Stimulated activated naive CD4-positive, alpha-beta T cell treated with Interleukin-2 at 50 U/mL for 16 hours (primary cell): ENCODE data around the gene RFX2.
"Not testable (repeated sequence)": the region's sequence is repeated elsewhere in the genome, so short reads cannot be mapped to it uniquely, and the experiment has no call there.

ENCODE experiments used
- DNase-seq: peaks from one replicate; lab custom pipeline; 2025; lab: John Stamatoyannopoulos, UW

Gene RFX2

DNA sequence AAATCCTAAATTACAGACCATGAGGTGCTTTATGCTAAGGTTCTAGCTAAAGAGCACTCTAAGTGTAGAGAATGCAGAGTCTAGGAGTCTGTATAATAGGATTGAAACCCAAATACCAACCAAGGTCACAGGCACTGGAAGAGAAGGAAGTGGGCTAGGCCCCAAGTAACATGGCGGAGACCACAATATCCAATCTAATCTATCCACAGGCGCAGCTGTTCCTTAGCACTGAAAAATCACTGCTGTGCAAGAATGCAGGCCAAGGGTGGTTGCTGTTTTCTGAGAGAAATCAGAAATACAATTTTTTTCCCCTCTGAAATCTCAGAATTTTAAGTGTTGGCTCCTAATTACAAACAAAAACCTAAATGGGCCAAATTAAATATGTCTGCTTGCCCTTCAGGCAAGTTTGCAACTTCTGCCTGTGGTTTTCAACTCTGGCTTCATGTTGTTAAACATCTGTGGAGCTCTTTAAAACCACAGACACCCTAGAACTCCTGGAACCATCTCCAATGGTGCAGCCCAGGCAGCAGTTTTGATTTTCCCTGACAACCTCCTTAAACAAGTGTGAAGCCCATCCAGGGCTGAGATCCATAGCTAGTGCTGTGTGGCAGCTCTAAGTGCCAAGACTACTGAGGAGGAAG, 138.5 kb downstream of the RFX2 start:
- no peak for DNase-seq

GRCh38 chr19:5969476-5969875, 140.8 kb downstream of the RFX2 start:
- DNase-seq, result no peak

DNA sequence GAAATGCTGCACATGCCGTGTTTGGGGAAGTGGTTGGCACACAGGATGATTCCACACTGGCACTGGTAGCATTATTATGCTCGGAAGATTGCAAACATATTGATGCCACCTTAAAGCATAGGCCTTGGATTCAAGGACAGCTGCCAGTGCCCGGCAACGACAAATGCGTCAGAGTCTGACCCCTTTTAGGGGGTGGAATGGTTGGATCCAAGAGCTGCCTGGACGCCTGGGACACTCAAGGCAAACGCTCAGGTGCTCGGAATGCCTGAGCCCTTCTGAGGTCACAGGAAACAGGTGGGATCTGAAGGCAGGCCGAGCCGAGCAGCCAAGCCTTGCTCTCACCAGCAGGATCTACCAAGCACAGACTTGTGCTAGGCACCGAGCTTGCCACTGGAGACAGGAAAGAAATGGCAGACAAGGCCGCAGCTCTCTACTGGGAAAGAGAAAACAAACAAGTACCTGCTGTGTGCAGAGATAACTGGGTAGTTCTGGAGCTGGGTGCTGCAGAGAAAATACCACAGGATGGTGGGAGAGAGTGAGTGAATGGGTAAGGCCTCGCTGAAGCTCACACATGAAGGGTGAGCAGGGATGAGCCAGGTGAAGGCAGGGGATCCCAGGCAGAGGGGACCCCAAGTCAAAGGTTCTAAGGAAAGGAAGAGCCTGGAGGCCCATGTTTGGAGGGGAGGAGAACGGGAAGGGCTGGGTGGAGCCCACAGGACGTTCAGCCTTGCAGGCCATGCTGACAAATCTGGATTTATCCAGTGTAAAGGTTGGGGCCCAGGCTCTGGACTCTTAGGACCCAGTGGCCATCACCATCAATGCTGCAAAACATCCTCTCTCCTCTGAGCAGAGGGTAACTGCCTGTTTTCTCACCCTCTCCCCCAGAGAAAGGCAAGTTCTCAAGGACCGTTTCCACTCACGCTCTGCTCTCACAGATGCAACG, 141.6 kb downstream of the RFX2 start:
- DNase-seq, result no peak

DNA sequence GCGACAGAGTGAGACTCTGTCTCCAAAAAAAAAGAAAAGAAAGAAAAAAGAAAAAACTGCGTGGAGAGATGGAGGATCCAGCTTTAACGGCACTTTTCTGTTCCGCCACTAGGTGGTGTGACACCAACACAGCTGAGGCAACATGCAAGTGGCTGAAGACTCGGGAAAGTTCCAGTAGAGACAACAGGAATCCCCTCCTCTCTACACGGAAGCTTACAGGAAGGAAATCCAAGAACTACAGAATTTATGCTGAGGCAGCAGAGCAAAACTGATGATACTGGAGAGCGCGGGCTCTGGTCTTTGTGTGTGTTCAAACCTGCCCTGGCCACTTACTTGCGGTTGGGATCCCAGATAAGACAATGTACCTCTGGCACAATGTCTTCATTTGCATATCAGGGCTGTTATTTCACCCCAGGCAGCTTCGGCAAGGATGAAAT, 142.3 kb downstream of the RFX2 start:
- DNase-seq, result peak; percentile 52

- no peak for DNase-seq
Measured at GRCh38 chr19:5967571-5967970, 142.7 kb downstream of the RFX2 start.

DNA sequence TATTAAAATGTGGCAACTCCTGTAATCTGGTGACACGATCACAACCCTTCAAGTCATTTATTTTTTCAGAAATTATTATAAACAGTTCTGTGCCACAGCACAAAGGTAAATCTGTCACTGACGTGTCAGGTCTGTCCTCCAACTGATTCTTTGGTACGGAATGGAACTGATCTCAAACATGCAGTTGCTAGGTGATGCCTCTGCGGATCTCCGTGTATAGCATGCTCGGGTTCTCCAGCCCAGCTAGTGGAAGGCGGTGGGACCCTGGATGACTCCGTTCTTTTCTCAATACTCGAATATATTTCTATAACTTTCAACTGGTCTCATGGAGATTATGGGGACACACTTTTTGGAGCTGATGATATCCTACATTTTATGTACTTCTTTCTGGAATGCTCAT, 143.4 kb downstream of the RFX2 start:
- DNase-seq, result no peak

- no peak for DNase-seq
Measured at GRCh38 chr19:5966215-5966614, 144.1 kb downstream of the RFX2 start.

DNA sequence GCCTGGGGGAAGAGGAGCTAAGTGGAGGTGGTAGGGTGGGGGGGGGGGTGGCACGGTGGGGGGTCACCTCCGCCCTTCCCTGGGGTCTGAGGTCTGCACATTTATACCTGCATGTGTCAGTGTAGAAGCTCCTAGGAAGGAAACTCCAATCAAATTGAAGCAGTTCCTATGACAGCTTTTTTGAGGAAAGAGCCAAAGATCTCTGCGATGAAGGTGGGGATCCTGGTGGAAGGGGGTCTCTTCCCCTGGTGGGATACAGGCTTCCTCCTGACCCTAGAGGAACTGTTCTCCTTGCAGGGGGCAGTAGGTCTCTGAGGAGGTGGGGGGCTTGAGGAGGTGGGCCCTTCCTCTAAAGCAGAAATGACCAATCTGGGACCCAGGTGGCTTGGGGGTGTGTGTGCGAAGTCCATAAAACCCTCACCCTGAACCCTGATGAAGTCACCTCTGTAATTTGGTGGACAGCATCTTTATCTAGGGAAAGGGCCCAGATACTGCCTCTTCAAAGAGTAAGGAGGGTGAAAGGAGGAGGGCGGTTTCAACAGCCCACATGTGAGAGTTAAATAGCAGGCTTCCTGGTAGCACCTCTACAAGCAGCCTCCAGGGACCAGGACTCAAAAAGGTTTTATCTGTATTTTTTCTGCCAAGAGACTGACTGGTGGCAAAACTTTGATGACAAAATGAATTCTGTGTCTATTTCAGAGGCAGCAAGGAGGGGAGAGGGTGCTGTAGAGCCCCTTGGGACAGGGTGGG, 145.3 kb downstream of the RFX2 start:
- no peak for DNase-seq

DNA sequence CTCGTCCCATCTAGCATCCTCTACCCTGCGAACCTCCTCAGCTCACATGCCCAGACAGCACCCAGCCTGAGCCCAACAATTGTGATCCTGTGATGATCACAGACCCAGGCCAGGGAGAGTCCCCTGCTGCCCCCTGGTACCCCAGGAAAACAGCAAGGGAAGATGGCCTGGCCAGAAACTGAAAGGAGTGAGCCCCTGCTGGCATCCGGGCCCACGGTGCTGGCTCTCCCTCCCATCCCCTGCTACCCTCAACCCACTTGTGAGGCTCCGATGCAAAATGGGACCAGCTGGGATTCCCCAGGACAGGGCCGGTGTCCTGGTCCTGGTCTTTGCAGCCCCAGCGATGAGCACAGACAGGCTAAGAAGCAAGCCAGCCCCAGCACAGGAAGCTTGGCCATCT, 146.4 kb downstream of the RFX2 start:
- no peak for DNase-seq

GRCh38 chr19:5963259-5963658, 147.0 kb downstream of the RFX2 start:
- DNase-seq, result not testable (repeated sequence)

GRCh38 chr19:5961969-5962945, 148.0 kb downstream of the RFX2 start:
- peak; percentile 56 for DNase-seq

- not testable (repeated sequence) for DNase-seq
Measured at GRCh38 chr19:5961641-5961968, 148.7 kb downstream of the RFX2 start.

DNA sequence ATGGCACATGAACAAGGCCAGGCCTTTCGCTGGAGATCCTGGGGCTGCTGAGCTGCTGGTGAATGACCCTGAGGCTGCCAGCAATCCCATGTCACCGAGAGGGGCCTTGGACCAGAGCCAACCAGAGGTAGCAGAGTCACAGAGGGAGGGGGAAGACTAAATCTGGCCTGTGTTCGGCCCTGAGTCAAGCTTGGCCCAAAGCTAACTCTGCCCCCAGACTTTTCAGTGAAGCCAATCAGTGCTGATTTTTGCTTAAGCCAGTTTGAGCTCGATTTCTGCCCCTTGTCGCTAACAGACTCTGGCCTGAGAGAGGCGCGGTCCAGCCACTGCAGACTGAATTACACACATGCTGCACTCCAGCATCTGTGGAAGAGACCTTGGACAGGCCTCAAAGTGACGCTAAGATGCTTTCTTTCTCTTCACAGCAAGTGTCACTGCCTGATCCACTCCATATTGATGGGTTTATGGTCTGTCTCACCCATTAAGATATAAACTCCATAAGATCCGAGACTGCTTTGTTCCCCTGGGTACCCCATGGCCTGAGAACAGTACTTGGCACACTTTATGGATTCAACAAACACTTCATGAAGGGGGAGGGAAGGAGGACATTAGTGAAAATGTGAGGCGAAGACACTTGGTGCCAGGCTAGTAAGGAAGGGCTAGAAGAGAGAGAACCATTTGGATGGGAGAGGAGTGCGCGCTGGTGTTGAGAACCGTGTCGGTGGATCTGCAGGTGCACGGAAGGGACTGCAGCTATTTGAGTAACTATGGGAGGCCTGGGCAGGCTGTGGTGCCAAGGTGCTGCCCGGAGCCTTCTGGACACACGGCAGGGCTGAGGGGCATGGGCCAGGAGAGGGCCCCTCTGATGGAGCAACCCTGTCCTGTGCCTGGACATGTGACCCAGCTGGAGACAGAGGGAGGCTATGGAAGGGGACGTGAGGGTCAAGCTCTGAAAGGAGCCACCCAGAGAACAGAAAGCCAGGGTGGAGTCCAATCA, 150.0 kb downstream of the RFX2 start:
- no peak for DNase-seq

DNA sequence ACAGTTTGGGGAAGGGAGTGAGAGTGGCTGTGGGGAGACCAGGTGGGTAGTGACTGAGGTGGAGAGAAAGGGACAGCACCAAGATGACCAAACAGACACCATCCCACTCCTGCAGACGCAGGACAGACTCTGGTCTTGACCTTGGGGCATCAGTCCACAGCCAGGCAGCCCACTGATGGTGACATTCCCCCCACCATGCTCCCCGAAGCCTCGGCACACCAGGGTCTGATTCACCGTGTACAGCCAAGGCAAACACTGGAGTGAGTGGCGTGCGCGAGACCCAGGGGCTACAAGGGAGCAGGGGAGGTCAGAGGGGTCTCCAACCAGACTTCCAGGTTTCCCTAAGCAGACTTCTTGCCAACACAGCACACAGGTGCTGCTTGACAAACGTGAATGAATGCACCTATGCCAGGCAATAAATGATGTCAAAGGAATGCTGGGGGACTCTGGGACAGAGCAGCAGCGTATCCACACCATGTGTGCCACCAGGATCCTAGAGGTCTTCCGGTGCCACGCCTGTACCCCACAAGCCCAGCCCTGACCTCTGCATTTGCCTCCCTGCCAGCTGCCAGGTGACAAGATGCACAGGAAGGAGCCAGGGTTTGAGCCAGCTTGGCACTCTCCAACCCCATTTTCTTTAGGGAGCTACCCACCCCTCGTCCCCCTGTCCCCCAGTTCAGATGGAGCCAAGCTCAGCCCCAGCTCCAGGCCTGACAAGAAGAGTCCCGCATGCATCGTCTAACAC, 150.9 kb downstream of the RFX2 start:
- DNase-seq, result no peak

GRCh38 chr19:5958851-5959122, 151.5 kb downstream of the RFX2 start:
- no peak for DNase-seq

- no peak for DNase-seq
Measured at GRCh38 chr19:5958074-5958850, 152.0 kb downstream of the RFX2 start.

GRCh38 chr19:5957170-5957569, 153.1 kb downstream of the RFX2 start:
- no peak for DNase-seq

GRCh38 chr19:5956728-5957127, 153.6 kb downstream of the RFX2 start:
- no peak for DNase-seq

DNA sequence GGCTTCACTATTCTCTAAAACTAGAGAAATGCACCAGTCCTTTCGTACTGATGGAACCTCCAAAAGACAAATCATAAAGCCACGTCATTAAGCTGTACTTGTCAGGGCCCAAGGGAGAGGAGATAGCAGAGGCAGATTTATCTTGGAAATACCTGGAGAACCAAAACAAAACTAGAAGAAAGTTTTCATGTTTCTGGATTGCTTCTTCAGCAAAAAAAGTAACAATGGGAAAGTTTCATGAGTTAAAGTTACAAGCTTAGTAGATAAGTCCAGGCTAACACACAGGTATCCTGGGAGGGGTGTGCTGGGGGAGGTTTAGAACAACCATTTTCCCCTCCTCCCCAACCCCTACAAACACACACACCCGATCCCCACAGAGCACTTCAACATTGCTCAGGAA, 154.0 kb downstream of the RFX2 start:
- DNase-seq, result no peak
